ENCODE results near the gene CLEC4G. TPM values are rescaled to one million over a fixed set of nuclear protein-coding genes. Genes with fewer than 3 reads are reported as not detected.
"Not testable (repeated sequence)": the region's sequence is repeated elsewhere in the genome, so short reads cannot be mapped to it uniquely, and the experiment has no call there.

CLEC4G gene
- total RNA-seq, 4 donors from 2014 or later: not detected

GRCh38 chr19:7746903-7747884 is 15.3 kb upstream of the CLEC4G start, which contains the start of gene CD209:
CD209 (minus strand) TSS chr19:7747534; CDS start chr19:7747511, 23 bp downstream.
- no peak for DNase-seq
- no peak for TF ChIP-seq CTCF (IDR thresholded peaks at IDR 0.05)
- no peak for TF ChIP-seq POLR2A (IDR thresholded peaks at IDR 0.05)
- H3K36me3 ChIP-seq: no peaks in the 10 kb centered on the region
- H3K4me1 ChIP-seq: no peaks in the 10 kb centered on the region
- no peaks in the 10 kb centered on the region for H3K27me3 ChIP-seq
- no peak within 1 kb of the TSS for H3K27ac ChIP-seq
- H3K4me3 ChIP-seq: no peak within 1 kb of the TSS
- no peaks in the 10 kb centered on the region for H3K9me3 ChIP-seq
- intact Hi-C loops (cut with DNase I; ENCODE audit: low total_unique reads): no loop called here

GRCh38 chr19:7746306-7746705 is 14.4 kb upstream of the CLEC4G start:
- intact Hi-C loops (cut with DNase I; ENCODE audit: low total_unique reads); H3K9me3 ChIP-seq; H3K4me3 ChIP-seq; H3K4me1 ChIP-seq; H3K27ac ChIP-seq; H3K36me3 ChIP-seq; DNase-seq; H3K27me3 ChIP-seq: not testable (repeated sequence)

GRCh38 chr19:7744871-7745650 is 13.2 kb upstream of the CLEC4G start:
- H3K9me3 ChIP-seq: no peaks in the 10 kb centered on the region
- H3K27me3 ChIP-seq: no peaks in the 10 kb centered on the region
- no peak overlapping the region for H3K4me3 ChIP-seq
- DNase-seq: no peak
- no peak overlapping the region for H3K27ac ChIP-seq
- H3K4me1 ChIP-seq: no peaks in the 10 kb centered on the region
- TF ChIP-seq CTCF (IDR thresholded peaks at IDR 0.05) (no peak), POLR2A (IDR thresholded peaks at IDR 0.05) (no peak)
- intact Hi-C loops (cut with DNase I; ENCODE audit: low total_unique reads): no loop called here
- no peaks in the 10 kb centered on the region for H3K36me3 ChIP-seq

- H3K27ac ChIP-seq: no peak overlapping the region
- TF ChIP-seq CTCF (IDR thresholded peaks at IDR 0.05) (no peak), POLR2A (IDR thresholded peaks at IDR 0.05) (no peak)
- no peaks in the 10 kb centered on the region for H3K27me3 ChIP-seq
- H3K36me3 ChIP-seq: no peaks in the 10 kb centered on the region
- no peaks in the 10 kb centered on the region for H3K9me3 ChIP-seq
- no peak for DNase-seq
- no peak overlapping the region for H3K4me3 ChIP-seq
- H3K4me1 ChIP-seq: no peaks in the 10 kb centered on the region
- intact Hi-C loops (cut with DNase I; ENCODE audit: low total_unique reads): no loop called here
These were observed 12.4 kb upstream of the CLEC4G start for GRCh38 chr19:7744199-7744786.

- DNase-seq: no peak
- intact Hi-C loops (cut with DNase I; ENCODE audit: low total_unique reads): no loop called here
- Histone ChIP-seq H3K36me3 (no peaks in the 10 kb centered on the region), H3K4me1 (no peaks in the 10 kb centered on the region), H3K9me3 (no peaks in the 10 kb centered on the region), H3K4me3 (no peak overlapping the region), H3K27ac (no peak overlapping the region), H3K27me3 (no peaks in the 10 kb centered on the region)
- TF ChIP-seq POLR2A (IDR thresholded peaks at IDR 0.05) (no peak), CTCF (IDR thresholded peaks at IDR 0.05) (no peak)
These were observed 11.5 kb upstream of the CLEC4G start for GRCh38 chr19:7743425-7743841.
